ENCODE results near the gene HHIPL2. TPM values are rescaled to one million over a fixed set of nuclear protein-coding genes. Genes with fewer than 3 reads are reported as not detected.

Gene HHIPL2
- total RNA-seq (under 1 TPM in 1 of 2 donors, not detected in 1; 0.98 TPM), polyA plus RNA-seq (under 1 TPM; 0.31 to 0.40 TPM)
- long read RNA-seq, donor 1: 0 reads
- long read RNA-seq, donor 2: 0 reads
- long read RNA-seq, donor 3: 0 reads
- long read RNA-seq, donor 4: 0 reads
- long read RNA-seq, donor 5: 0 reads

- Histone ChIP-seq H3K9me3 (ENCODE audit: control insufficient read depth in 4 of 4, insufficient read depth in 3 of 4, low read length in 3 of 4) (peaks cover 0 to 2% (median 0%) of the 10 kb centered on the region in 4 donors), H3K27me3 (ENCODE audit: control insufficient read depth in 3 of 3, insufficient read depth in 3 of 3, low read length in 2 of 3) (no peaks in the 10 kb centered on the region), H3K36me3 (ENCODE audit: control insufficient read depth in 4 of 4, insufficient read depth in 4 of 4, low read length in 4 of 4) (no peaks in the 10 kb centered on the region), H3K4me1 (ENCODE audit: control insufficient read depth in 5 of 5, insufficient read depth in 5 of 5, low read length in 5 of 5) (peaks cover 0 to 8% (median 0%) of the 10 kb centered on the region in 5 donors), H3K27ac (ENCODE audit: low read depth in 1 of 2, low read length in 1 of 2) (no peak within 1 kb of the TSS), H3K4me3 (no peak within 1 kb of the TSS), H3K9ac (ENCODE audit: insufficient read depth in 1 of 2, low read length in 2 of 2) (no peak within 1 kb of the TSS)
- TF ChIP-seq CTCF (IDR thresholded peaks at IDR 0.05; ENCODE audit: control extremely low read depth, extremely low read depth): no peak
- ATAC-seq (ENCODE audit: insufficient read depth, low FRiP score): no peak
- 54 to 66% methylated on average over 8 of the region's 8 CpGs for WGBS, 2 donors
- no peak for DNase-seq
Observed at GRCh38 chr1:222547944-222548671, at the start of gene HHIPL2. Gene HHIPL2 (minus strand): TSS chr1:222548104. CDS start chr1:222548044, 60 bp downstream.

DNA sequence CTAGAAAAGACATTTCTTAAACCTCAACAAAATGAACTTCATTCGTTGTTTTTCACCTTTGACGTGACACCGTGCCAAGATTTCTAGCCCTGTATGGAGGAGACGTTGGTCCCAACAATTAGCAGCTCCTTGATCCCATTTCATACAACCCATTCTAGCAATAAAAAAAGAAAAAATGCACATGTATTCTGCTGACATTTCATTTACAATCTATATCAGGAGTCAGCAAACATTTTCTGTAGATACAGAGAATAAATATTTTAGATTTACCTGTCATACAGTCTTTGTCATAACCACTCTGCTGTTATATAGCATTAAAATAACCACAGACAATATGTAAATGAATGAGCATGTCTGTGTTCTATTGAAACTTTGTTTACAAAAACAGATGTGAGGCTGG, 48.8 kb upstream of the HHIPL2 start:
- no peak for DNase-seq
- Histone ChIP-seq H3K27me3 (ENCODE audit: control insufficient read depth in 3 of 3, insufficient read depth in 3 of 3, low read length in 2 of 3) (no peaks in the 10 kb centered on the region), H3K4me1 (ENCODE audit: control insufficient read depth in 5 of 5, insufficient read depth in 5 of 5, low read length in 5 of 5) (no peaks in the 10 kb centered on the region), H3K9me3 (ENCODE audit: control insufficient read depth in 4 of 4, insufficient read depth in 3 of 4, low read length in 3 of 4) (no peaks in the 10 kb centered on the region), H3K36me3 (ENCODE audit: control insufficient read depth in 4 of 4, insufficient read depth in 4 of 4, low read length in 4 of 4) (no peaks in the 10 kb centered on the region), H3K4me3 (no peak overlapping the region), H3K9ac (ENCODE audit: insufficient read depth in 1 of 2, low read length in 2 of 2) (no peak overlapping the region), H3K27ac (ENCODE audit: low read depth in 1 of 2, low read length in 1 of 2) (no peak overlapping the region)
- 86 to 97% methylated on average over 4 of the region's 4 CpGs for WGBS, 2 donors
- TF ChIP-seq CTCF (IDR thresholded peaks at IDR 0.05; ENCODE audit: control extremely low read depth, extremely low read depth): no peak
- ATAC-seq (ENCODE audit: insufficient read depth, low FRiP score): no peak

DNA sequence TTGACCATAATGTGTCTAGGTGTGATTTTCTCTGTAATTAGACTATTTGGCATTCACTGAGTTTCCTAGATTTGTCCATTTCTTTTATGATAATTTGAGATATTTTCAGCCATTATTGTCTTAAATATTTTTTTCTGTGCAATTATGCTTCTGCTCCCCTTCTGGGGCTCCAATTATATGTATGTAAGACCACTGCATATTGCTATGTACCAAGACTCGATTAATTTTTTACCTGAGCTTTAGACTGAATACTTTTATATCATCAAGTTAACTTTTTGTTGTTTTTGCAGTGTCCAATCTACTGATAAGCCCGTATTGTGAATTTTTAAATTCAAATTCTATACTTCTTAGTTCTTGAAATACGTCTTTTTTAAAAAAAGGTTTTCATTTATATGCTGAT, 46.9 kb upstream of the HHIPL2 start:
- ATAC-seq (ENCODE audit: insufficient read depth, low FRiP score) (no peak), DNase-seq (no peak)
- 92 to 96% methylated on average over 3 of the region's 3 CpGs for WGBS, 2 donors
- peaks cover 0 to 6% (median 4%) of the 10 kb centered on the region in 5 donors for H3K4me1 ChIP-seq (ENCODE audit: control insufficient read depth in 5 of 5, insufficient read depth in 5 of 5, low read length in 5 of 5)
- H3K4me3 ChIP-seq: no peak overlapping the region
- TF ChIP-seq CTCF (IDR thresholded peaks at IDR 0.05; ENCODE audit: control extremely low read depth, extremely low read depth): no peak
- no peaks in the 10 kb centered on the region for H3K27me3 ChIP-seq (ENCODE audit: control insufficient read depth in 3 of 3, insufficient read depth in 3 of 3, low read length in 2 of 3)
- H3K9ac ChIP-seq (ENCODE audit: insufficient read depth in 1 of 2, low read length in 2 of 2): no peak overlapping the region
- no peaks in the 10 kb centered on the region for H3K36me3 ChIP-seq (ENCODE audit: control insufficient read depth in 4 of 4, insufficient read depth in 4 of 4, low read length in 4 of 4)
- H3K27ac ChIP-seq (ENCODE audit: low read depth in 1 of 2, low read length in 1 of 2): no peak overlapping the region
- H3K9me3 ChIP-seq (ENCODE audit: control insufficient read depth in 4 of 4, insufficient read depth in 3 of 4, low read length in 3 of 4): no peaks in the 10 kb centered on the region

All from lung (tissue), 16 donors.